A549 treated with dexamethasone at 1 μM for 4 hours (cell line): ENCODE data around the gene SUPT5H. TPM values are rescaled to one million over a fixed set of nuclear protein-coding genes. Genes with fewer than 3 reads are reported as not detected.

Experiments
- total RNA-seq: library from RNA; stranded (reverse); fragments of 200-300 nt; extraction: Qiagen RNA extraction; gene quantifications from 5 replicates; pipeline ENCODE4 v1.2.3, GENCODE V29; 2022

The SUPT5H gene
- total RNA-seq = 141 to 199 TPM (median 189 TPM) in 5 replicates

DNA sequence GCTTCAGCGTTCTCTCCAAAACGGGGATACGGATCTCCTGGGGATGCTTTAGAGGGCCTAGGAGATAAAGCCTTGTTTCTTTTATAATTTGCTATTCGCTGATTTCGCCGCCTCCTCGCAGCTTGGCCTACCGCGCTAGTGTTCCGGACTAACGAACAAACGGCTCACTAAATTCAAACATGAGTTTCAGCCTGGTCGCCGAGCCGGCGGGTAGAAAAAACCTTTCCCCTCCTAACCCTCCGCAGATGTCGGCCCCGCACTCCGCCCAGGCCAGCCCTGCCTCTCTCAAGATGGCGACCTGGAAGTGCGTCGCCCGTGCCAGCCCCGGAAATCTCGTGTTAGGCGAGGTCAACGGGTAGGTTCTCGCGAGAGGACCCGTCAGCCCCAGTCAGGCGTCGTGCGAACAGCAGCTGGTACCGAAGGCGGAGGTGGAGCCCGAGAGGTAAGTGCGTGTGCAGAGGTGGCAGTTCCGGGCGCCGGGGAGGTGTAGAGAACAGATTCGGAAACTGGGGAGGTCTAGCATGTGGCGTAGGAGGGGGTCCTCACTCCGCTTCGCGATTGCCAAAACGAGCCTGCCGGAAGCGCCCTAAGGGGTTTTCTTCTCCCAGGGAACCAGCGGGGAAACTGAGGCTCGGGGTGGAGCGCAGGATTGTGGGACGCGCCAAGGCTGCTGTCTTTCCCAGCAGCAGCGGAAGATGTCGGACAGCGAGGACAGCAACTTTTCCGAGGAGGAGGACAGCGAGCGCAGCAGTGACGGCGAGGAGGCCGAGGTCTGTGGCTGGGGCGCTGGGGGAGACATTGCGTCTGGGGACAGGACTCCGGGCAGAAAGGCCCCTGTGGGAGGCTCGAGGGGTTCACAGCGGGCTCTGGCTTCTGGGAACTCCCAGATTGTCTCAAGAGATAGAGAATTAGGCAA is at the start of gene SUPT5H:
SUPT5H (plus strand) TSS at position 387 of the 916 bp plus-strand sequence; CDS start at position 696, 309 bp downstream.

DNA sequence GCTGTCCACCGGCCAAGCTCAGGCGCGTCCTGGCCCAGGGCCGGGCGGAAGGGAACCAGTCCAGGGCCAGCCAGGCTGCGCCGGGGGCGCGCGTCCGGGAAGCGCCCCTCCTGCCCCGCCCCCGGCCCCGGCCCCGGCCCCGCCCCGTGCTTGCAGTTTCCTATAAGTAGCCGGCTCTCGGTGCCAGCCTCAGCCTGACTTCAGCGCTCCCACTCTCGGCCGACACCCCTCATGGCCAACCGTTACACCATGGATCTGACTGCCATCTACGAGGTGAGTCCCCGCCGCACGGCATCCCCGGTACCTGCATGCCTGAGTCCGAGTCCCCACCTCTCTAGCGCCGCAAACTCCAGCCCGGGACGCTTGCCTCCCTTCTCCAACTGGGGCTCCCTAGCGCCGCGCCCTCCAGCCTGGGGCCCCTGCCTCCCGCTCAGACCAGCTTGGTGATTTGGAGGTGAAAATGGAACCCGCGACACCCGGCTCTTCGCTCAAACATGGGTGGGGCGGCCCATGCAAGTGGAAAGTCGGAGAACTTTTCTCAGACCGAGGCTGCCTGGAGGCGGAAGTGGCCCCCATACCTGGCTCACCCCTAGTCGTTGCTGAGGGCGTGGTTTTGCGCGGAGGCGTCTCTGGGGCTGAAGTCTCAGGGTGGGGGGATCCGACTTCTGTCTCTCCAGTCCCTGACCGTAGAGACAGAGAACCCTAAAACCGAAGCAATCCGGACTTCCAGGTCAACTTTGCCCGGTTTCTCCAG is 38.5 kb upstream of the SUPT5H start, which contains the start of gene ZFP36:
ZFP36 (plus strand) TSS at position 192 of the 754 bp plus-strand sequence; CDS start at position 250, 58 bp downstream.

DNA sequence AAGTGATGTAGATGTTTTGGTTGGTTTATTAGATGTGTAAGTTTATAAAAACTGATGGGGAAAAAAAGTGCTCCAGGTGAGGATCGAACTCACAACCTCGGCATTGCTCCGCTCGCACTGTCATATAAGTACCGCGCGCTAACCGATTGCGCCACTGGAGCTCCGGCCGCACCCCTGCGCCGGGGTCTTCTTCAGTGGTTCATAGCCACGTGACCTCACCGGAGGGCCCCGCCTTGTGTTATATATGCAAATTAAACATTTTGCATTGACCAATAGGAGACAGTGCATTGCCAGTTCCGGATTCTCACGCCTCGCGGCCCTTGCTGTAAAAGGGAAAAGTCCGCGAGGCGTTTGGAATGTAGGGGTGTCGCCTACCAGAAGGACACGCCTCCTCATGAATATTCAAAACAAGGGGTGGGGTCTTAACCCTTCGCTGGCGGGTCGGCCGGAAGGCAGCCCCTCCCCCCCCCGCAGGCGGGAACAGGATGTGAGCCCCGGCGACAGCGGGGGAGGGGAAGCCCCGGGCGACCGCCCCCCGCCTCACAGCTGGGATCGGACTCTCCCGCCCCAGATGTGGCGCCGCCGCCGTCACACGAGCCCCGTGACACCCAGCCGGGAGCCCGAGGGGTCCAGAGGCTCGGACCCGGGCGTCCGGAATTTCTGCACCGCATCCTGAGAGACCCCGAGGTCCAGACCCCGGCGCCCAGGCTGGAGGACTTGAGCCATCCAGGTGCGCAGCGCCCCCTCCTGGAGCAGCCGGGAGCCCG is 33.1 kb upstream of the SUPT5H start, which contains the start of gene PLEKHG2:
PLEKHG2 (plus strand) TSS at position 570 of the 767 bp plus-strand sequence. CDS start 1,418 bp downstream, outside the sequence.

DNA sequence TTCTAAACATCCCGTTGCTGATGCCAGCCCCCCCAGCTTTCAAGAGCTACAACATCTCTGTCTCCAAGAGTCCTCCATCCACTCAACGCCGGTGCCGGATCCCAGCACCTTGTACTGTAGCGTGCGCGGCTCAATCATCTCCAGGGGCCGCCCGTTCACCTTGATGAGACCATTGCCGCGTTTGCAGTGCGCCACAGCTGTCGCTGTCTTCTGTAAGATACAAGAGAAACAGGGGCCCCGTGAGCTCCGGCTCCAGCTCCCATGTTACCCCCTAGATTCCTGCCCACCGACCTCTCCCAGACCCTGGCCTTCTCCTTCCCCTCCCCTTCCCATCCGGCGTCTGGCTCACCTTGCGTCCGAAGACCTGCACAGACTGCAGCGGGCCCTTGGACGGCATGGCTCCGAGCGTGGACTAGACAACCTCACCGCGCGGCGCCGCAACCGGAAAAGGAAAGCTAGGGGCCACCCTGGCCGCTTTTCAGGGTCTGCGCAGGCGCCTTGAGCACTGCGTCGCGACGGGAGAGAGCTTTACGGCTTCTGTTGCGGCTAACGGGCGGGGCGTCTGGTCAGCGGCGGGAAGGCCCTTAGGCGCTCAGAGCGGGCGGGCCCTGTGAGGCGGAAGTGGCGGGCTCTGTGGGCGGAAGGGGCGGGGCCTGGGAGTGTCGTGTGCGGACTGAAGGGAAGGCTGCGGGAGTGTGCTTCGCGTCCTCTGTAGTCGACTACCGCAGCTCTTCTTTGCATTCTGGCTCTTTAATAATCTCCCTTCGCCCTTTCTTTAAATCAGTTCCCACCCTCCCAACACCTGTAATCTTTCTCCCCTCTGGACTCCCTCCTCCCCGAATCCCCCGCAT is 9.7 kb upstream of the SUPT5H start, which contains the start of gene RPS16:
RPS16 (minus strand) TSS at position 451 of the 851 bp plus-strand sequence; CDS start at position 397, 54 bp downstream.

DNA sequence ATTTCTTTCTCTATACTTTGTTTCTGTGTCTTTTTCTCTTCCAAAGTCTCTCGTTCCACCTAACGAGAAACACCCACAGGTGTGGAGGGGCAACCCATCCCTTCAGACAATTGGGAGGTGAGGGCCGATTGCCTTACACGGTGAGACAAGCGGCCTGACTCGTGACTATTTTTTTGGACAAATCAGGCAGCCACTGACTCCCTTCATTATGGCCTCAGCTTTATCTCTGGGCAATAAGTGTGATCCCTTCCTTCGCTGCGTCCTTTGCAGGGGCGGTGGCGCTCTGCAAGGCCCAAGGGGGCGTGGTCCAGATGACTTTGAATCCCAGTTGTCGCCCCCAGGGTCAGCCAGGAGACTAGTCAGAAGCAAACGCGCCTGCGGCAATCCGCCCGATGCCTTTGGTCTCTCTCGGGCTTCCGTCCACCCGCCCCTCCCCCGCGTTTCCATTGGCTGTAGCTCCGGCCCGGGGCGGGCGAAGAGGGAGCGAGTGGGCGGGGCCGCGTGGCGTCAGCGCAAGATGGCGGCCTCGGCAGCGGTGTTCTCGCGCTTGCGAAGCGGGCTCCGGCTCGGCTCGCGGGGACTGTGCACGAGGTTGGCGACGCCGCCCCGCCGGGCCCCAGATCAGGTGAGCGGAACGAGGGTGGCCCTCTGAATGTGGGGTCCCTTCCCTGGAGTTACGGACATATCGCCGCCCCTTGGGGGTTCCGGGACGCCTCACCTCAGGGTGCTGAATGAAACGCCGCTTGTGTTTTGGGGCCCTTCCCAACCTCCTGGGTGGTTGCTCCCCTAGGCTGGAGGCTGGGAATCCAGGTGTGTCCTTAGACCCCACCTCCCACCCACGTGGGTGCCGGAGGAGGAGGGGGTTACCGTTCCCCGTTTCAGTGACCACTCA is 35.2 kb downstream of the SUPT5H start, which contains the start of gene TIMM50:
TIMM50 (plus strand) TSS at position 502 of the 892 bp plus-strand sequence; CDS start at position 518, 16 bp downstream.

DNA sequence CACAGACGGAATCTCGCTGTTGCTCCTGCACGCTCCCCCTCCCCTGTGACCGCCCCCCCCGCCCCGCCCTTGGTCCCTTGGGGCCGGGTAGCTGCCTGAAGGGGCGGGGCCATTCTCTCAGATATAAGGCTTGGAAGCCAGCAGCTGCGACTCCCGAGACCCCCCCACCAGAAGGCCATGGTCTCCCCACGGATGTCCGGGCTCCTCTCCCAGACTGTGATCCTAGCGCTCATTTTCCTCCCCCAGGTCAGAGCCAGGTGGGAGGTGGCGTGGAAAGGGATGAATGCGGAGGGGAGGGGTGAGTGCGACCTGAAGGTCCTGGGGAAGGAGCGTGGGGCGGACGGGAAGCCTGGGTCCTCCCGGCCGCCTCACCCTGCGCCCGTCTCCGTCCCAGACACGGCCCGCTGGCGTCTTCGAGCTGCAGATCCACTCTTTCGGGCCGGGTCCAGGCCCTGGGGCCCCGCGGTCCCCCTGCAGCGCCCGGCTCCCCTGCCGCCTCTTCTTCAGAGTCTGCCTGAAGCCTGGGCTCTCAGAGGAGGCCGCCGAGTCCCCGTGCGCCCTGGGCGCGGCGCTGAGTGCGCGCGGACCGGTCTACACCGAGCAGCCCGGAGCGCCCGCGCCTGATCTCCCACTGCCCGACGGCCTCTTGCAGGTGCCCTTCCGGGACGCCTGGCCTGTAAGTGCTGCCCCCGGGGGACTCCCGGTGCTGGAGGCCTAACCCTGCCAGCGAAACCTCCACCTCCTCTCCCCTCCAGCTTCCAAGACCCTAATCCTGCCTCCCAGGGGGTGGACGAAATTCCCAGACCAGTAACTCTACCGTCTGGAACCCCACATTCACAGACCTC is 53.6 kb downstream of the SUPT5H start, which contains the start of gene DLL3:
DLL3 (plus strand) TSS at position 150 of the 845 bp plus-strand sequence; CDS start at position 178, 28 bp downstream.

DNA sequence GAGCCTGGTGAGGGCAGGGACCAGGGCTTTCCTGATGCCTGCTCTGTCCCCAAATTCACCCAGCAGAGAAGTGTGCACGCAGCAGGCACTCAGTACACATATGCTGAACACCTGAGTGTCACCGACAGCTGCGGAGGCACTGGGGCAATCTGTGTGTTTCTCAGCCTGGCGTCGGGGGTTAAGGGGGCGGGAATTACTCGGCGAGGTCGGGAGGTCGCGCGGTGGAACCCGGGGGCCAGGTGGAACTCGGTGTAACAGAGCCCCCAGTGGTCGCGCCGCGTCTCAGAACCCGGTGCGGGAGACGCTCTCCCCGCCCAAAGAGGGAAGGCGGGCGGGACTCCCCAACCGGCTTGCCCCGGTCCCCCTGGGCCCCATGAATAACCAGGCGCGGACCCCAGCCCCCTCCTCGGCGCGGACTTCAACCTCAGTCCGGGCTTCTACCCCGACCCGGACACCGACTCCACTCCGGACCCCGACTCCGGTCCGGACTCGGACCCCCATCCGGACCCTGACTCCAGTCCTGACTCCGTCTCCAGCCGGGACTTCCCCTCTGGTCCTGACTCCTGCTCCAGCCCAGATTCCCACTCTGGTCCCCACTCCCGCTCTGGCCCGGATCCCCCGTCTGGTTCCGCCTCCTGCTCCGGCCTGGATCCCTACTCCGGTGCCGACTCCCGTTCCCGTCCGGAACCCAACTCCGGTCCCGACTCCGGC is 69.6 kb downstream of the SUPT5H start, which contains the start of gene SELENOV:
SELENOV (plus strand) TSS at position 300 of the 711 bp plus-strand sequence; CDS start at position 374, 74 bp downstream.

Other genes with a start within 250 kb of the SUPT5H start
- 1.0 to 1.7 TPM (median 1.5 TPM) in 5 replicates for gene NCCRP1, start 248.6 kb upstream of the SUPT5H start, total RNA-seq
- gene SYCN, start 241.3 kb upstream of the SUPT5H start, total RNA-seq = not detected in 5 replicates
- not detected in 5 replicates for gene IFNL3, start 200.6 kb upstream of the SUPT5H start, total RNA-seq
- not detected in 5 replicates for gene IFNL4, start 196.7 kb upstream of the SUPT5H start, total RNA-seq
- gene IFNL2, start 177.2 kb upstream of the SUPT5H start, total RNA-seq = not detected in 5 replicates
- gene IFNL1, start 149.2 kb upstream of the SUPT5H start, total RNA-seq = 0.16 to 0.26 TPM in 2 of 5 replicates, not detected in the others
- gene LRFN1, start 124.7 kb upstream of the SUPT5H start, total RNA-seq = 6.3 to 10.8 TPM (median 9.6 TPM) in 5 replicates
- gene GMFG, start 109.5 kb upstream of the SUPT5H start, total RNA-seq = 0.31 TPM in 1 of 5 replicates, not detected in the others
- gene SAMD4B, start 103.2 kb upstream of the SUPT5H start, total RNA-seq = 101 to 193 TPM (median 189 TPM) in 5 replicates
- gene PAF1, start 54.5 kb upstream of the SUPT5H start, total RNA-seq = 70.3 to 88.0 TPM (median 86.0 TPM) in 5 replicates
- 66.9 to 81.5 TPM (median 79.2 TPM) in 5 replicates for gene MED29, start 54.2 kb upstream of the SUPT5H start, total RNA-seq
- gene ZFP36, start 38.7 kb upstream of the SUPT5H start, total RNA-seq = 195 to 324 TPM (median 282 TPM) in 5 replicates
- gene PLEKHG2, start 32.9 kb upstream of the SUPT5H start, total RNA-seq = 60.4 to 147 TPM (median 118 TPM) in 5 replicates
- 6,292 to 6,945 TPM (median 6,439 TPM) in 5 replicates for gene RPS16, start 9.6 kb upstream of the SUPT5H start, total RNA-seq
- gene TIMM50, start 35.3 kb downstream of the SUPT5H start, total RNA-seq = 175 to 234 TPM (median 221 TPM) in 5 replicates
- gene DLL3, start 53.4 kb downstream of the SUPT5H start, total RNA-seq = 7.2 to 9.6 TPM (median 9.0 TPM) in 5 replicates
- 0.05 TPM in 1 of 5 replicates, not detected in the others for gene SELENOV, start 69.6 kb downstream of the SUPT5H start, total RNA-seq
- 5.8 to 7.8 TPM (median 7.2 TPM) in 5 replicates for gene EID2B, start 87.3 kb downstream of the SUPT5H start, total RNA-seq
- 35.1 to 39.3 TPM (median 35.6 TPM) in 5 replicates for gene EID2, start 94.6 kb downstream of the SUPT5H start, total RNA-seq
- gene LGALS13, start 156.9 kb downstream of the SUPT5H start, total RNA-seq = not detected in 5 replicates
- not detected in 5 replicates for gene LGALS16, start 210.3 kb downstream of the SUPT5H start, total RNA-seq